ENCODE measurements around the gene SLC22A23.

Gene SLC22A23

GRCh38 chr6:3351105-3351676 lies 105.7 kb downstream of the SLC22A23 start:
- no peaks in the 10 kb centered on the region for H3K9me3 ChIP-seq (ENCODE audit: control insufficient read depth, insufficient read depth, low read length)
- no peak overlapping the region for H3K4me3 ChIP-seq (ENCODE audit: low read length)
- H3K4me2 ChIP-seq (ENCODE audit: low read length) = no peak overlapping the region
- peaks cover 15% of the 10 kb centered on the region for H3F3A ChIP-seq (ENCODE audit: control insufficient read depth, insufficient read depth)
- H4K20me1 ChIP-seq (ENCODE audit: control insufficient read depth, insufficient read depth, low read depth, low read length) = no peaks in the 10 kb centered on the region
- TF ChIP-seq EZH2phosphoT487 (IDR thresholded peaks at IDR 0.05; ENCODE audit: borderline replicate concordance, low read length) (no peak), CTCF (IDR thresholded peaks at IDR 0.05; ENCODE audit: low read depth, low read length, poor library complexity, severe bottlenecking) (no peak)
- H3K27ac ChIP-seq (ENCODE audit: low read depth, low read length) = no peak overlapping the region
- H3K36me3 ChIP-seq (ENCODE audit: control insufficient read depth, low read length) = no peaks in the 10 kb centered on the region
- no peaks in the 10 kb centered on the region for H3K9me2 ChIP-seq (replicated peaks; ENCODE audit: control insufficient read depth, low read length)
- peaks cover 45% of the 10 kb centered on the region for H3K4me1 ChIP-seq (ENCODE audit: control insufficient read depth, low read length)
- no peaks in the 10 kb centered on the region for H3K27me3 ChIP-seq (ENCODE audit: control insufficient read depth, low read length)
- no peaks in the 10 kb centered on the region for H3K79me2 ChIP-seq (ENCODE audit: control insufficient read depth, low read length)

- Histone ChIP-seq H3K9me2 (replicated peaks; ENCODE audit: control insufficient read depth, low read length) (no peaks in the 10 kb centered on the region), H3F3A (ENCODE audit: control insufficient read depth, insufficient read depth) (peaks cover 10% of the 10 kb centered on the region), H3K27ac (ENCODE audit: low read depth, low read length) (no peak overlapping the region), H3K4me2 (ENCODE audit: low read length) (no peak overlapping the region), H3K79me2 (ENCODE audit: control insufficient read depth, low read length) (no peaks in the 10 kb centered on the region), H3K4me3 (ENCODE audit: low read length) (no peak overlapping the region), H3K9me3 (ENCODE audit: control insufficient read depth, insufficient read depth, low read length) (no peaks in the 10 kb centered on the region), H3K36me3 (ENCODE audit: control insufficient read depth, low read length) (no peaks in the 10 kb centered on the region), H4K20me1 (ENCODE audit: control insufficient read depth, insufficient read depth, low read depth, low read length) (no peaks in the 10 kb centered on the region), H3K4me1 (ENCODE audit: control insufficient read depth, low read length) (peaks cover 38% of the 10 kb centered on the region), H3K27me3 (ENCODE audit: control insufficient read depth, low read length) (no peaks in the 10 kb centered on the region)
- TF ChIP-seq EZH2phosphoT487 (IDR thresholded peaks at IDR 0.05; ENCODE audit: borderline replicate concordance, low read length) (no peak), CTCF (IDR thresholded peaks at IDR 0.05; ENCODE audit: low read depth, low read length, poor library complexity, severe bottlenecking) (no peak)
Measured at GRCh38 chr6:3350252-3350796, 106.5 kb downstream of the SLC22A23 start.

GRCh38 chr6:3349388-3350251 lies 107.2 kb downstream of the SLC22A23 start:
- Histone ChIP-seq H3K9me2 (replicated peaks; ENCODE audit: control insufficient read depth, low read length) (no peaks in the 10 kb centered on the region), H3K4me3 (ENCODE audit: low read length) (no peak overlapping the region), H3K27me3 (ENCODE audit: control insufficient read depth, low read length) (no peaks in the 10 kb centered on the region), H3K4me1 (ENCODE audit: control insufficient read depth, low read length) (peaks cover 31% of the 10 kb centered on the region), H3K79me2 (ENCODE audit: control insufficient read depth, low read length) (no peaks in the 10 kb centered on the region), H3K4me2 (ENCODE audit: low read length) (no peak overlapping the region), H3K36me3 (ENCODE audit: control insufficient read depth, low read length) (no peaks in the 10 kb centered on the region), H3F3A (ENCODE audit: control insufficient read depth, insufficient read depth) (0 out of 2 replicates have a peak, but pooled peaks cover 3% of the 10 kb centered on the region), H3K27ac (ENCODE audit: low read depth, low read length) (no peak overlapping the region), H4K20me1 (ENCODE audit: control insufficient read depth, insufficient read depth, low read depth, low read length) (no peaks in the 10 kb centered on the region), H3K9me3 (ENCODE audit: control insufficient read depth, insufficient read depth, low read length) (no peaks in the 10 kb centered on the region)
- TF ChIP-seq EZH2phosphoT487 (IDR thresholded peaks at IDR 0.05; ENCODE audit: borderline replicate concordance, low read length) = no peak
- TF ChIP-seq CTCF (IDR thresholded peaks at IDR 0.05; ENCODE audit: low read depth, low read length, poor library complexity, severe bottlenecking) = no peak

Data from DOHH2 (cell line).